GM19455 (cell line): Measurements from ENCODE around the gene GTF2F2.
"Not testable (repeated sequence)": the region's sequence is repeated elsewhere in the genome, so short reads cannot be mapped to it uniquely, and the experiment has no call there.

ENCODE experiments used
- ATAC-seq: cut with Tn5 transposase; IDR thresholded peaks from one replicate; pipeline ENCODE4 v1.9.1; 2021; ENCODE audit not compliant: unreplicated experiment

GTF2F2 gene

GRCh38 chr13:45298550-45298949 lies 178.2 kb downstream of the GTF2F2 start:
- ATAC-seq: not testable (repeated sequence)

- no peak for ATAC-seq
Measured at GRCh38 chr13:45299194-45299593, 178.9 kb downstream of the GTF2F2 start.

- ATAC-seq: no peak
Measured at GRCh38 chr13:45300190-45300985, 180.1 kb downstream of the GTF2F2 start.

DNA sequence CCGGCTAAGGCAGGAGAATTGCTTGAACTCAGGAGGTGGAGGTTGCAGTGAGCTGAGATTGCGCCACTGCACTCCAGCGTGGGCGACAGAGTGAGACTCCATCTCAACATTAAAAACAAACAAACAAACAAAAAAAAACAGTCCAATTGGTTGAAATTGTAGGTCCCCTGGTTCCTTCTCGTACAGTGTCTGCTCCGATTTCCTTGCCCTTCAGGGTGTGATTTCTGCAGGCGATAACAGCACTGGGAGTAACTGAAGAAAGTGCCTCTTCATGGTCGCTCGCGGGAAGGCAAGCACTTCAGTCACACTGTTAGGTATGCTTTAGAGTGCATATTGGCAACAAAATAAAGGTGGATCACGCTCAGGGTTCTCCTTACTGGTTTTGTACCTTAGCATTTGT lies 181.0 kb downstream of the GTF2F2 start:
- ATAC-seq: no peak

- ATAC-seq: no peak
Measured at GRCh38 chr13:45302507-45302906, 182.2 kb downstream of the GTF2F2 start.

DNA sequence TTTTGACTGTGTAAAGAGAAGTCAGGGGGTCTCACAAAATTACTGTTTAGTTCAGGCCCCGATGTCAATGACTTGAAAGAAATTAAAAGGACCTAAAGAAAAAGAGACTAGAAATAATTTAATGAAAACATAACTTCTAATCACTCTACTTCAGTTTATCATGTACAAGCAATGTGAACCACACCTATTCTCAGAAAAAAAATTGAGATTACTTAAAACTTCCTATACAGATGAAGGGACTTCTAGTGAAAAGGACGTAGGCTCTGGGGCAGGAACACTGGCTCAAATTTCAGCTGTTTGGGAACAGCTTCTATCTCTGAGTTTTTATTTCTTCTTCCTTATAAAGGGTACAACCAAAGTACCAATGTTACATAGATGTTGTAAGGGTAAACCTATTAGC lies 182.7 kb downstream of the GTF2F2 start:
- no peak for ATAC-seq

DNA sequence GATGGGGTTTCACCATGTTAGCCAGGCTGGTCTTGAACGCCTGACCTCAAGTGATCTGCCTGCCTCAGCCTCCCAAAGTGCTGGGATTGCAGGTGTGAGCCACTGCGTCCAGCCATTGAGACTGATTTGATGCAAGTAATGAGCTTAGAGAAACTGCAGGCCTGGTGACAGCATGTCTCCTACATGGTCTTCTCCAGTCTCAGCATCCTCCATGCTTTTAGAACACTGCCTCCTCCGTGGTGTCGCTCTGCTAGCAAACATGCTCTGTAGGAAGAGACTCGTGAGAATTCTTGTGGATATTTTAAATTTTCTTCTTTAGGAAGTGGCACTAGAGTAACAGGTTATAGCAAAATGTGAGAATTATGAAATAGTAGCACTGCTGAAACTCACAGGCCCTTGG lies 183.6 kb downstream of the GTF2F2 start:
- no peak for ATAC-seq

GRCh38 chr13:45305079-45305478 lies 184.8 kb downstream of the GTF2F2 start:
- ATAC-seq: no peak

- no peak for ATAC-seq
Measured at GRCh38 chr13:45306966-45307365, 186.7 kb downstream of the GTF2F2 start.

- no peak for ATAC-seq
Measured at GRCh38 chr13:45310341-45311131, 190.2 kb downstream of the GTF2F2 start.

- ATAC-seq: no peak
Measured at GRCh38 chr13:45314822-45315221, 194.5 kb downstream of the GTF2F2 start.

- ATAC-seq: no peak
Measured at GRCh38 chr13:45315520-45316167, 195.3 kb downstream of the GTF2F2 start.

GRCh38 chr13:45316338-45316737 lies 196.0 kb downstream of the GTF2F2 start:
- ATAC-seq: no peak

DNA sequence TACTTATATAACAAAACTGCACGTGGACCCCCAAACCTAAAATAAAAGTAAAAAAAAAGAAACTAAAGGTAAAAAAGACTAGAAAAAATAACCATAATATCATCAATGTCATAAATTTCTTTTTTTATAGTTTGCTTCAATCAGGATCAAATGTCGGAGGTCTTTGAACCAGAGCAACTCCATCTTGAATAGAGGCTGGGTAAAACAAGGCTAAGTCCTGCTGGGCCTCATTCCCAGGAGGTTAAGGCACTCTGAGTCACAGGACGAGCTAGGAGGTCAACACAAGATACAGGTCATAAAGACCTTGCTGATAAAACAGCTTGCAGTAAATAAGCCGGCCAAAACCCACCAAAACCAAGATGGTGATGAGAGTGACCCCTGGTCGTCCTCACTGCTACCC lies 196.7 kb downstream of the GTF2F2 start:
- ATAC-seq: no peak

DNA sequence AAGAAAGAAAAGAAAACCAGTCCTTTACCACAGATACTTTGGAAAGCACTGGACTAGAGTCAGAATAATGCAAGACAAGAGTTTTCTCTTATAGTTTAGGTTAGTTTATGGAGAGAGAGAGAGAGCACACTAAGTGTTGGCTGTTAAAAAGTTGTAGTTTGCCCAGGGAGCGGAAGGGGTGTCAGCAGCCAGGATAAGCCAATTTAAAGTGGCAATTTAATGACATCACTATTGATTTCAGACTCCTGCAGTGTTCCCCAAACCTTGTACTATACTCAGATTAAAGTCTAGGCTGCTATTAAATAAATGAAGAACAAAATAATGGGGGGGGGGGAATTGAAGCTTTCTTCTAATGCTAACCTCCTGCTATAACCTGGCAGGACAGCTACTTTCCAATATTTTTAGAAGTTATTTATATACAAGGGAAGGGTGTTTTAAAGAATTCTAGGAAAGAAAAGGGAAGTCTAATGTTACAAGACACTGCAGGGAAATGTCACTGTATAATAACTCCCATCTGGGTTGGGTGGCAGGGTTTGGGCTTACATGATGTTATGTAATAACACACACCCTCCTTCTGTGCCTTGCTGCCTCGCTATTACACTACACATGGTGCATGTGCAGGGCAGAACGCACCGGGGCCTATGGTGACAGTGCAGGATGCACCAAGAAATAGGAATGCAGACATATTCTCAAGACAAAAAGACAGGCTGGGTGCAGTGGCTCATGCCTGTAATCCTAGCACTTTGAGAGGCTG lies 200.7 kb downstream of the GTF2F2 start:
- ATAC-seq: no peak

- ATAC-seq: no peak
Measured at GRCh38 chr13:45325806-45326205, 205.5 kb downstream of the GTF2F2 start.

DNA sequence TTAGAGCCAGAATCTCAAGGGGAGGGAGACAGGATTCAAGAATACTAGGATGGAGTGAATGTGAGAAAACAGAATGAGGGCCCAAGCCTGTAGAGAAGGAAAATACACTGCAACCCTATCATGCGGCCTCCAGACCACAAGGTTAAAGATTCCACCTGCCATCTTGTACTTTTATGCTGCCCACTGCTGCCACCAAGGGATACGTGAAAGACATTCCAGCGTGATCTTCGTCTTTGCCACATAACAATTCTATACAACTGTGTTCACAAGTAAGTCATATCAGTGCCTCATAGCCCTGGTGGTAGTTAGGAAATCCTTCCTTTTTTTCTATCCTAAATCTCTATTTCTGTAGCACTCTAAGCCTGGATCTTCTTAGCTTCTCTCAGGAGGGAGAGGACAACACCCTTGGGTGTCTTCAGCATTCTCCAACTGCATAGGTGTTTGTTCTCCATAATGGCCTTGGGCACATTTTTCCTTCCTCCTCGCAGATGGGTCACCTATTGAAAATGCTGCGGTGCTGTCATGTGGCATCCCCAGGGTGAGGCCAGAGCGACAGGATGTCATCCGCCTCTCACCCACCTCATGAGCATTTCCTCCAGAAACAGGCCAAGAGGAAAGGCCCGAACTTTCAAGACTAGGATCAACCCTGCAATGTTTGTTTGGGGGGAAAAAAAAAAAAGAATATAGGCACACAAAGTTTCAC lies 207.1 kb downstream of the GTF2F2 start:
- no peak for ATAC-seq

- ATAC-seq: no peak
Measured at GRCh38 chr13:45328661-45329111, 208.4 kb downstream of the GTF2F2 start.

- no peak for ATAC-seq
Measured at GRCh38 chr13:45331123-45331619, 210.9 kb downstream of the GTF2F2 start.

GRCh38 chr13:45331692-45332035 lies 211.4 kb downstream of the GTF2F2 start:
- ATAC-seq: no peak
